GM18517 (cell line): ENCODE results near the gene CFAP100.

Experiments
- ATAC-seq: cut with Tn5 transposase; IDR thresholded peaks from one replicate; pipeline ENCODE4 v1.9.1; 2021; ENCODE audit warnings: mild to moderate bottlenecking, moderate library complexity; ENCODE audit not compliant: unreplicated experiment

CFAP100 gene

DNA sequence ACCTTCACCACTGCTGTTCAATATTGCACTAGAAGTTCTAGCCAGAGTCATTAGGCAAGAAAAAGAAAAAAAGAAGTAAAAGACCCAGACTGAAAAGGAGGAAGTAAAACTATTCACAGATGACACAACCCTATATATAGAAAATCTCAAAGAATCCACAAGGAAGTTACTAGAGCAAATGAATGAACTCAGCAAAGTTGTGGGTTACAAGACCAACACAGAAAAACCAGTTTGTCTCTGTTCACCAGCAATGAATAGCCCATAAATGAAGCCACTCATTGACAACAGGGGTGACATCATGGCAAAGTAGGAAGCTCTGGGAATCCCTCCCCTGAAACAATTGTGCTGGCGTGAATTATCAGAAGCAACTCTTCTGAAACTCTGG, 4.6 kb downstream of the CFAP100 start:
- ATAC-seq = no peak

DNA sequence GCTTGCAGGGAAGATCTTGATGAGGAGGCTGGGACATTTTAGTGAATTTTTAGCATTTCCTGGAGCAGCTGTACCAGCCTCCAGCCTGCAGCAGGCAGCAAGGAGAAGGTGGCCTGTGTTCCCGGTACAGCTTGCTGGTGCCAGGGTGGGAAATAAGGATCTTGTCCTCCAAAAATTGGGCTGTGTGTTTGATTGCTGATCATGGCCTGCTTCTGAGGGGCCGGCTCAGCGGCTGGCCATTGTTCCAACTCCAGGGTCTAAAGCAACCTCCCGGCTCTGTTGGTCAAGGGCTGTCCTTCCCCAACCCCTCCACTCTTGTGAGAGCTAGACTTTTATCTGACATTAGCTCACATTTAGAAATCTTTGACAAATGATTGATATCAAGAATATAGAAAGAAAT, 5.0 kb downstream of the CFAP100 start:
- ATAC-seq = no peak

DNA sequence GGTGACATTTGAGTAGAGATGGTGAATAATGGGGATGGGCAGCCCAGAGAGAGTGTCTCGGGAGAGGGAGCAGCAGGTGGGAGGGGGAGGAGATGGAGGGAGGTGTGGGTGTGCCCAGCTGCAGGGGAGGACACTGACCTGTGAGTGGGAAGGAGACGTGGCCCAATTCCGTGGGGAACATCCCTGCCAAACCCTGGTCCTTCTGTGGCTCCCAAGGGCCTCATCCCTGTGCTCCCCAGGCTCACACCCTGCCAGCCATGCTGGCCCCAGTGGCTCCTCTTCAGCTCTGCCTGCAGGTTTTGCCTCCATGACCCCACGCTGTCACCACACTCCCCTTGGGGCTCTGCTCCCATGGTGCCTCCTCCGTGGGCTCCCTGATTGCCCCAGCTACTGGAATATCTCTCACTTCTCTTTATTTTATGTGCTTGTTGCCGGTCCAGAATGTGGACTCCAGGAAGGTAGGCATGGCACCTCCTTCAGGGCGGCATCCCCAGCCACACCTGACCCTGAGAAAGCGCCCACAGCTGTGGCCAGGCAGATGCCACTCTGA, 7.0 kb downstream of the CFAP100 start:
- no peak for ATAC-seq

- no peak for ATAC-seq
Measured at GRCh38 chr3:126402178-126402577, 7.5 kb downstream of the CFAP100 start.

DNA sequence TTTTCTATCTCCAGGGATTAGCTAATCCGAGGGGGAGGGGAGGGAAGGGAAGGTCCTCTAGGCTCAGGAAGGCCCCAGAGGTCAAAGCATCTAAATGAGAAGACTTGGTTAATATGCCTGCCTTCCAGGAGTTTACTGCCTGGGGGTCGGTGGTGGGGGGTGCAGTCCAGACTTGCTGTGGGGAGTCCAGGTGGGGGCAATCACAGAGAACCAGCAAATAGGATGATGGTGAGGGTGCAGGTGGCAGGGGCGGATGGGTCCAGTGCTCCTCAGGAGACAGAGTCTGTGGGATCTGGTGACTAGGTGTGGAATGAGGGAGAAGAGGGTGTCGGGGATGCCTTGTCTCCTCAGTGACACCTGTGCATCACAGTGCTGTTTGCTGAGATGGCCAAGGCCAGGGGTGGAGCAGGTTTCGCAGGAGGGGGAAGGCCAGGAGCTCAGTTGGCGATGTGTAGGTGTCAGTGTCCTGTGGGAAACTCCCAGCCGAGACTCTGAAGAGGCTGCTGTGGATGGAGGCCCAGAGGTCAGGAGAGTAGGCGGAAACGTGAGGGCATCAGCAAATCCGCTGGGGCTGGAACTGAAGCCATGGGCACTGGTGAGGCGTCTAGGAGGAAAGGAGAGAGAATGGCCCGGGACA, 8.1 kb downstream of the CFAP100 start:
- ATAC-seq = no peak

DNA sequence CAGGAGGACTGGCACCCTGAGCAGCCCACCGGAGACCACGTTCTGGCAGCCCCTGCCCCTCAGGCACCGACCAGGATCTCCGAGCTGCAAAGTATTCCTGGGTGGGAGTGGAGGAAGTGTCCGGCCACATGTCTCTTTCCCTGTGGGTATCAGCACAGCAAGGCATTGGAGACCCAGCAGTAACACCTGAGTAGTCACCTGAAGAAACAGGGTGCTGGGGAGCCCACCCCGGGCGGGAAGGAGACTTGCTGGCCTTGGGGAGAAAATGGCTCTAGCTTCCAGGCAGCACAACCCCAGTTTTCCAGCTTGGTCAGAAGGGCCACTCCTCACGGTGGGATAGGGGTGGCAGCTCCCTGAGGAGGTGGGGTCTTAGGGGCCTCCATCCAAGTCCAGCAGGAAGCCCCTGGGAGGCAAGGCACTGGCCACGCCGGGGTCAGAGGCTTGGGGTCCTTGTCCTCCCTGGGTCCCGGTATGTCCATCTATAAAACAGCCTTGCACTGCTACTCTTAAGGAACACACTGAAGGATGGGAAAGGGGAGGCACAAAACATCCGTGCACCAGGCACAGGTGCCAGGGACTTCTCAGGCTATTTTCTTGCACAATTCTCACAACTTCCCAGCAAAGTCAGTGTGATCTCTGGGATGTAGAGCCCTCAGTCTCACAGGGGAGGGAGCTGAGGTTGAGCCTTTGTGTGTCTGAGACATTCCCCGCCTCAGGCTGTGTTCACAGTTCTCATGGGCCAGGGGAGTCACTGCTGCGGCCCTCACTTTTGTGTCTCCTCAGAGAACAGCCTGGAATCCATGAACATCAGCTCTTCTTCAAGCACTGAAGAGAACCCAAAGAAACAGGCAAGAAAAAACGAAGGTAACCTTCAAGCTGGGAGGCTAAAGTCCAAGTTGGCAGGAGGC, 11.9 kb downstream of the CFAP100 start:
- ATAC-seq = no peak

DNA sequence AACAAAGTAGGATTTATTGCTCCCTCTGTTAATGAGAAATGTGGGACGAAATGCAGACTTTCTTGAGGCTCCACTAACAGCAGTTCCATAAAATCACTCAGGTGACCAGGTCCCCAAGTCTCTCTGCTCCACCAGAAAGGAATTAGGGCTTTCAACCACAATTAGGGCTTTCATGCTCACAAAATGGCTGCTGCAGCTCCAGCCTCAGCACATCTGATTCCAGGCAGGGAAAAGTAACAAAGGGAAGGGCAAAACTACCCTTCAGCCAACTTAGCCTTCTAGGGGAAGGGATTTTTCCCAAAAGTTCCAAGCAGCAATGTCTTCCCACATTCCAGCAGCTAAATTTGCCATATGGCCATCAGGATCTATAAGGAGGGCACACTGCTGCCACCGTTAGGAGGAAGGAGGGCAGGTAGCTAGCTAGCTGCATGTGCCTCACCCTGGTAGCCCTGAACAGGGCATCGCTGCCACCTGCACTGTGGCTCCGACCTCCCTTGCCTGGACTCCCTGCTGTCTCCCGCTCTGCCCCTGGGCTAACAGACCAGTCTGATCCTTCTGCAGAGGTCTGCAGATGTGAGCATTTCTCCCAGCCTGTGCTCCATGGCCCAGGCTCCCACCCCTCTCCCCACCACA, 12.8 kb downstream of the CFAP100 start:
- ATAC-seq = no peak

- ATAC-seq = no peak
Measured at GRCh38 chr3:126408099-126408498, 13.4 kb downstream of the CFAP100 start.

- no peak for ATAC-seq
Measured at GRCh38 chr3:126412841-126413692, 18.4 kb downstream of the CFAP100 start.

DNA sequence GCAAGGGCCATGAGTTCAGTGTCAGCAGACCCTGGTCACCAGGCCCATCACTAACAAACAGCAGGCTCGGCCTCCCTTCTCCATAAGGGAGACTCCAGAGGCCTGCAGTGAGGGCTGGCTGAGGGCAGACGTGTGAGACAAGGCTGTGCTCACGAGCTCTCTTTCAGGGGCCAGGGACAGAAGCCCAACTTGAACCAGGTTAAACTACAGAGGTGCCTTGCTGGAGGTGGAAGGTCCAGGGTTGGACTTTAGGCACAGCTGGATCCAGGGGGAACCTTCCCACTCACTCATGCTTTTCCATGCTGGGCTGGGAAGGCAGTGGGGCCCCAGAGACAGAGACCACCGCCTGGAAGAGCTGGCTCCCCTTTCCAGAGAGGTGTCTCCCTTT, 19.0 kb downstream of the CFAP100 start:
- ATAC-seq = no peak

GRCh38 chr3:126414406-126414805, 19.7 kb downstream of the CFAP100 start:
- no peak for ATAC-seq

DNA sequence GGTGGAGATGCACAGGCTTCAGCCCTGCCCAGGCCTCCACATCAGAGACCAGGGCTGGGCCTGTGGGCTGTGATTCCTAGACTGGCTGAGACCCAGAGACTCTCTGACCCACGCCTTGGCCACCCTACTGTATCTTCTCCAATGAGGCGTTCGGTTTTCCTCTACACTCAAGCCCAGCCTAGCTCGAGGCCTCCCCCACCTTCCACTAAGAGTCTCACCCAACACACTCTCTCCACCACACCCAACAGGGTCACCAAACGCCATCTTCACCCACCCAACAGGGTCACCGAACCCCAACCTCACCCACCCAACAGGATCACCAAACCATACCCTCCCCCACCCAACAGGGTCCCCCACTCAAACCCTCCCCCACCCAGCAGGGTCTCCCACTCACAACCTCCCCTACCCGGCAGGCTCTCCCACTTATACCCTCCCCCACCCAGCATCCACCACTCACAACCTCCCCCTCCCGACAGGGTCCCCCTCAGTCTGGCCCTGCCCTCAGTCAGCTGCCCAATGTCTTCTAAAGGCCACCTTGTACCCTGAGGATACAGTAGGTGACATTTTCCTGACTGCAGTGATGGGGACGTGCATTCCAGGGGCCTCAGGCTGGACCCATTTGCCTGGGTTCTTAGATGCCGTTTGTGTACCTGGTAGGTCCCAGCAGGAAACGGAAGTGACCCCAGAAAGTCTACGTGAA, 20.4 kb downstream of the CFAP100 start:
- ATAC-seq = no peak

DNA sequence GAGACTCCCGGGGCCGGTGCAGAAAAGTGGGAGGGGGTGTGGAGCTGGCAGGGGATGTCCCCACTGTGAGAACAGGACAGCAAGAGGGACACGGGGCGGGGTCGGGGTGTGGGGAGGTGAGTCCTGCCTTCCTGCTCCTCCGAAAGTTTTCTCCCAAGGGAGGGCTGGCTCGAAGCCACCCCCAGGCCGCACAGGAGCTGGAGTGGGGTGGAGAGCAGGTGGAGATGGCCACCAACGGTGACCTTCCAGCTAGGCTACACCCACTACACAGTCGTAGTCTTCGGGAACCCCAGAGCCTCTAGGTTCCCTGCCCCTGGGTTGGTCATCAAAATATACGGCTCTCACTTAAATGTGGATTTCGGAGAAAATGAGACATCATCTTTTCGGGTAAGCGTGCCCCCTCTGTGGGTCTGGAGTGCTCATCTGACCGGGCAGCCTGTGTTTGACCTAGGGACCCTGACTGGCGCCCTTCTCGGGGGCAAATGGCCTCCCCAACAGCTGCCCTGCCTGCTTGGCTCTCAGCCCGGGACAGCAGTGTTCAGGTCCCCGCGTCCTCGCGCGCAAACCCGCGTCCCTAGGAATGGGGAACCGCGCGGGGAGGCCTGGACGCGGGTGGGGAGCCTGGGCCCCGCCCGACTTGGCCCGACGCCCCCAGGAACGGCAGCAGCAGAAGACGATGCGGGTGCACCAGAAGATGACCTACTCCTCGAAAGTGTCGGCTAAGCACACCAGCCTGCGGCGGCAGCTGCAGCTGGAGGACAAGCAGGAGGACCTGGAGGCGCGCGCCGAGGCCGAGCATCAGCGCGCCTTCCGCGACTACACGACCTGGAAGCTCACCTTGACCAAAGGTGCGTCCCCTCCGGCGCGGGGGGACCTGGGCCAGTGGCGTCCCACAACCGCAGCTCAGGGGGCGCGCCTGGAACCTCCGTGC, 21.2 kb downstream of the CFAP100 start:
- ATAC-seq = no peak

GRCh38 chr3:126416943-126417342, 22.2 kb downstream of the CFAP100 start:
- no peak for ATAC-seq

DNA sequence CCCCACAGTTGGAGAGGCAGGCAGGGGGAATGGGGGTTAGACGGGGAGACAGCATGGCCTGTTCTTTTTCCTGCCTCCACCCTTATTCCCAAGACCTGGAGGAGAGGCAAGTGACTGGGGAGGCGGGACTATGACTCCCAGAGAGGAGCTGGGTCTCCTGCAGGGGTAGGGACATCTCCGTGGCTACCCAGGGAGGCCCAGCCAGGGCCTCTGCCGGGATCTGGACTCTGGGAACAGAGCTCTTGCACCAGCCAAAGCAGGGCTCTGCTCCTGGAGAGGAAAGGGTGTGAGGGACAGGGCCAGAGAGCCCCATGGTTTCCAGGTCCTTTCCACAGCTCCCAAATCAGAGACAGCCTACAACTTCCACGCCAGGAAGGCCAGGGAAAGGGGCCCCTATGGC, 22.8 kb downstream of the CFAP100 start:
- ATAC-seq = no peak

GRCh38 chr3:126417981-126418530, 23.3 kb downstream of the CFAP100 start:
- no peak for ATAC-seq

GRCh38 chr3:126418661-126419131, 24.0 kb downstream of the CFAP100 start:
- ATAC-seq = no peak

- ATAC-seq = no peak
Measured at GRCh38 chr3:126419151-126419703, 24.5 kb downstream of the CFAP100 start.
